Stimulated activated CD4-positive, alpha-beta T cell treated with anti-CD3 and anti-CD28 coated beads, TNF-alpha, amount 100 ng/mL, for 48 hours (primary cell): ENCODE data around the gene RFX3.

Experiments
- DNase-seq, 3 donors: peaks; one replicate each; pipeline ENCODE4 v3.0.0-alpha.2; 2020; ENCODE audit warnings: low read depth in 3 of 3

RFX3 gene

GRCh38 chr9:3525836-3526164 lies at the start of gene RFX3:
RFX3 (minus strand) TSS chr9:3526001; CDS start chr9:3395588, 130,413 bp downstream.
- DNase-seq = peak; percentile 84 to 92 (median 88)

- DNase-seq = no peak
These were observed 45.7 kb upstream of the RFX3 start for GRCh38 chr9:3571500-3571899.

GRCh38 chr9:3569529-3569928 lies 43.7 kb upstream of the RFX3 start:
- no peak for DNase-seq

- no peak for DNase-seq
These were observed 42.2 kb upstream of the RFX3 start for GRCh38 chr9:3567988-3568387.

- no peak for DNase-seq
These were observed 27.4 kb upstream of the RFX3 start for GRCh38 chr9:3553076-3553765.

GRCh38 chr9:3549225-3549624 lies 23.4 kb upstream of the RFX3 start:
- no peak for DNase-seq

GRCh38 chr9:3548648-3549047 lies 22.8 kb upstream of the RFX3 start:
- DNase-seq = no peak

GRCh38 chr9:3541206-3541605 lies 15.4 kb upstream of the RFX3 start:
- DNase-seq = no peak

GRCh38 chr9:3534614-3535404 lies 9.0 kb upstream of the RFX3 start:
- DNase-seq = no peak

- DNase-seq = no peak
These were observed 6.4 kb upstream of the RFX3 start for GRCh38 chr9:3532158-3532557.

- DNase-seq = peak in 2 of 3 donors; percentile 44 to 47
These were observed 2.6 kb upstream of the RFX3 start for GRCh38 chr9:3528451-3528850.

- no peak for DNase-seq
These were observed 1.5 kb upstream of the RFX3 start for GRCh38 chr9:3526997-3527940.

GRCh38 chr9:3526165-3526996 lies 580 bp upstream of the RFX3 start:
- DNase-seq = peak; percentile 73 to 84 (median 80)

- DNase-seq = no peak
These were observed 535 bp downstream of the RFX3 start for GRCh38 chr9:3525096-3525835.

- no peak for DNase-seq
These were observed 3.8 kb downstream of the RFX3 start for GRCh38 chr9:3521966-3522365.

- DNase-seq = no peak
These were observed 5.2 kb downstream of the RFX3 start for GRCh38 chr9:3520564-3520963.

GRCh38 chr9:3517377-3518048 lies 8.3 kb downstream of the RFX3 start:
- DNase-seq = no peak

GRCh38 chr9:3516667-3517330 lies 9.0 kb downstream of the RFX3 start:
- DNase-seq = no peak

- DNase-seq = no peak
These were observed 10.4 kb downstream of the RFX3 start for GRCh38 chr9:3515405-3515804.

- DNase-seq = no peak
These were observed 11.0 kb downstream of the RFX3 start for GRCh38 chr9:3514786-3515185.
